HL-60/S4 treated with retinoic acid at 250 ng/mL for 4 days and 3 days (cell line): ENCODE measurements around the gene ABCF3.

Experiments
- in situ Hi-C: fragments of 300-500 bp; cut with MboI; formaldehyde crosslinking; loops from 2 replicates; pipeline ENCODE4 v1.7.0; 2022; ENCODE audit warnings: low sequenced_read_pairs

Gene ABCF3

GRCh38 chr3:184185461-184186183, 377 bp upstream of the ABCF3 start:
- in situ Hi-C loops = no loop called here

GRCh38 chr3:184186902-184187207, 856 bp downstream of the ABCF3 start:
- in situ Hi-C loops = no loop called here

DNA sequence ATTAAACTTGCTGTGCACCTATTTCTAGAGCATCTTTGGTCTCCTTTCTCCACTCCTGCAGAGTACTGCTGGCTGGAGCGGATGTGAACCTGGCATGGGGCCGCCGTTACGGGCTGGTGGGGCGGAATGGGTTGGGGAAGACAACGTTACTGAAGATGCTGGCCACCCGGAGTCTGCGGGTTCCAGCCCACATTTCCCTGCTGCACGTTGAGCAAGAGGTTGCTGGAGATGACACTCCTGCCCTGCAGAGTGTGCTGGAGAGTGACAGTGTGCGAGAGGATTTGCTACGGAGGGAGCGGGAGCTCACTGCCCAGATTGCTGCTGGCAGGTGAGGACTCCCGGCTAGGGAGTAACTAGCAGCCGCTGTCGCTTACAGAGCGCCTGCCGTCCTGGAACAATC, 2.1 kb downstream of the ABCF3 start:
- in situ Hi-C loops = no loop called here

DNA sequence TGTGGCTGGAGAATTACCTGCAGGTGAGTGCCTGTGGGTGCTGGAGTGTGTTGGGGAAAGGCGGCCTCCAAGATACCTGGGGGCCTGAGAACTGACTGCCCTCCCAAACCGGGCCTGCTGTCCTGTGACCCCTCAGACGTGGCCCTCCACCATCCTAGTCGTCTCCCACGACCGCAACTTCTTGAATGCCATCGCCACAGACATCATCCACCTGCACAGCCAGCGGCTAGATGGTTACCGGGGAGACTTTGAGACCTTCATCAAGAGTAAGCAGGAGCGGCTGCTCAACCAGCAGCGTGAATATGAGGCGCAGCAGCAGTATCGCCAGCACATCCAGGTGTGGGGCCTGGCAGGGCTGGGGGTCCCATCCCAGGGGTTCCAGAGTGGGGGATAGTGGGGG, 3.4 kb downstream of the ABCF3 start:
- in situ Hi-C loops = no loop called here

- in situ Hi-C loops = no loop called here
These were observed 6.9 kb downstream of the ABCF3 start for GRCh38 chr3:184192889-184193288.

- in situ Hi-C loops = no loop called here
These were observed 8.1 kb downstream of the ABCF3 start for GRCh38 chr3:184193991-184194539.

DNA sequence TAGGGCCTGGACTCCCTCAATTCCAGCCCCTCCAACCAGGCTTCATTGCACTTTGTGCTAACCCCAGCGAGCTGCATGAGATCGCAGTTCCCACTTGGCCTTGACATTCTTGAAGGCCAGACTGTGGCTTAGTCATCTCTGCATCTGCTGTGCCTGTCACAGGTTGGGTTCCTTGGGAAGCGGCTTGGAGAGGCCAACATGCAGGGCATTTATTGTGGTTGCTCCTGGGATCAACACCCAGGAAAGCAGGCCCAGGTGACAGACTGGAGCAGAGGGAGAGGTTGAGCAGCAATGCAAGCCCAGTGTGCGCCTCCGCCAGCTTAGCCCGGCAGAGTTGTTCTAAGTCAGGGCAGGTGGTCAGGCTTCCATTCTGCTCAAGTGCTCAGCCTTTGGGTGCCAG, 10.5 kb downstream of the ABCF3 start:
- in situ Hi-C loops = no loop called here

DNA sequence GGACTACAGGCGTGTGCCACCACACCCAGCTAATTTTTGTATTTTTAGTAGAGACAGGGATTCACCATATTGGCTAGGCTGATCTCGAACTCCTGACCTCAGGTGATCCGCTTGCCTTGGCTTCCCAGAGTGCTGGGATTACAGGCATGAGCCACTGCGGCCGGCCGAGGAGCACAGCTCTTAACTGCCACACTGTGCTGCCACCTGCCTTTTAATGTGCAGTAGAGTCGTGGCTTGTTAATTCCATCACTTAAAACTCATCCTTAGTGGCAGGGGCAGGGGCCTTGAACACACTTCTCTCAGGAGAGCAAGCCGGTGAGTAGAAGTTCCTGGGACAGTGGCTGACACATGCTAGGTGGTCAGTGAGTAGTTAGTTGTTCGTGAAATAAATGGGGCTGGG, 12.5 kb downstream of the ABCF3 start:
- in situ Hi-C loops = no loop called here

- in situ Hi-C loops = no loop called here
These were observed 14.8 kb downstream of the ABCF3 start for GRCh38 chr3:184200825-184201224.

DNA sequence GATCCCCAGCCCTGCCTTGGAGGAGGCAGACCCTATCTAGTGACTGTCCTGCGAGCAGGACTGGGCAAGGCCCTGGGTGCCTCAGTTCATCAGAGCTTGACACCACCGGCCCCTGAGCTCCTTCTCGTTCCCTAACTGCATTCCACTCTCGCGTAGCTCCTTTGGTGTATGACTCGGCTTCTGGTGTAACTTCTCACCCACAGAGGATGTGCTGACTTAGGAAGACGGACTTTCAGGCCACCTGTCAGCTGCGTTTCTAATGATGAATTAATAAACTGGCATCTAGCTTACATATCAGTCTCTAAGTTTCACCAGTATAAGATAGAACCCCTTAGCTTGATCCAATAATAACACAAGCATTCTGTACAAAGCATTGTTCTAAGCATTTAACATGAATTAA, 17.5 kb downstream of the ABCF3 start:
- in situ Hi-C loops = no loop called here

GRCh38 chr3:184209146-184209923, 23.3 kb downstream of the ABCF3 start:
- in situ Hi-C loops = no loop called here

DNA sequence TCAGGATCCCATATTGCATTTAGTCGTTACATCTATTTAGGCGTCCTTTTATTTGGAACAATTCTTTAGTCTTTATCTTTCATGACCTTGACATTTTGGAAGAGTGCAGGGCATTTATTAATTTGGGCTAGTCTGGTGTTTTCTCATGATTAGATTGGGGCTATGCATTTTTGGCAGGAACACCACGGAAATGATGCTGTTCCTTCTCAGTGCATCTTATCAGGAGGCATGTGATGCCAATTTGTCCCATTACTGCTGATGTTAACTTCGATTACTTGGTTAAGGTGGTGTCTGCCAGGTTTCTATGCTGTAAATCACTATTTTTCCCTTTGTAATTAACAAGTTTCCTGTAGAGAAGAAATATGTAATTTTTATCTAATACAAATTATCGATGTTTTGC, 25.3 kb downstream of the ABCF3 start:
- in situ Hi-C loops = no loop called here

DNA sequence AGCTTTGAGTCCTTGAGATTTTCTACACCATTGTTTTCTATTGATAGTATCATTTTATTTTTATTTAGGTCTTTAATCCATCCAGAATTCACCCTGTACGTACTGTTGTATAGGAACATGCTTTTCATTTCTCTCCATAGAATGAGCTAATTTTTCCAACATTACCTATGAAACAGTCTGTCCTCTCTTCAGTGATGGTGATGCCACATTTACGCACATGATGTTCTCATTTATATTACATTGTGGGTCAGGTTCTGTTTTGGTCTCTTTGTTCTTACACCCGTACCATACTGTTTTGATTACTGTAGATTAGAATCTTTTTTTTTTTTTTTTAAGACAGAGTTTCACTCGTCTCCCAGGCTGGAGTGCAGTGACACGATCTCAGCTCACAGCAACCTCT, 25.7 kb downstream of the ABCF3 start:
- in situ Hi-C loops = no loop called here

- in situ Hi-C loops = no loop called here
These were observed 32.8 kb downstream of the ABCF3 start for GRCh38 chr3:184218814-184219213.

- in situ Hi-C loops = no loop called here
These were observed 36.5 kb downstream of the ABCF3 start for GRCh38 chr3:184222521-184222920.

DNA sequence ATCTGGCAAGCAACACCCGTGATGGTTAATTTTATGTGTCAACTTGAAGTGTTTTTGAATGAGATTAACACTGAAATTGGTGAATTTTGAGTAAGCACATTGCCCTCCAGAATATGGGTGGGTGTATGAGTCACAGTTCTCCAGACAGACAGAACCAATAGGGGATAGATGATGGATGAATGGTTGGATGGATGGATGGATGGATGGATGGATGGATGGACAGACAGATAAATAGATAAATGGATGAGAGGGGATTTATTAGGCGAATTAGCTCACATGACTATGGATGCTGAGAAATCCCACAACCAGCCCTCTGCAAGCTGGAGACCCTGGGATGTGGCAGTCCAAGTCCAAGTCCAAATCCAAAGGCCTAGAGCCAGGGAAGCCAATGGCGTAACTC, 37.9 kb downstream of the ABCF3 start:
- in situ Hi-C loops = no loop called here

- in situ Hi-C loops = no loop called here
These were observed 41.5 kb downstream of the ABCF3 start for GRCh38 chr3:184227481-184227935.

DNA sequence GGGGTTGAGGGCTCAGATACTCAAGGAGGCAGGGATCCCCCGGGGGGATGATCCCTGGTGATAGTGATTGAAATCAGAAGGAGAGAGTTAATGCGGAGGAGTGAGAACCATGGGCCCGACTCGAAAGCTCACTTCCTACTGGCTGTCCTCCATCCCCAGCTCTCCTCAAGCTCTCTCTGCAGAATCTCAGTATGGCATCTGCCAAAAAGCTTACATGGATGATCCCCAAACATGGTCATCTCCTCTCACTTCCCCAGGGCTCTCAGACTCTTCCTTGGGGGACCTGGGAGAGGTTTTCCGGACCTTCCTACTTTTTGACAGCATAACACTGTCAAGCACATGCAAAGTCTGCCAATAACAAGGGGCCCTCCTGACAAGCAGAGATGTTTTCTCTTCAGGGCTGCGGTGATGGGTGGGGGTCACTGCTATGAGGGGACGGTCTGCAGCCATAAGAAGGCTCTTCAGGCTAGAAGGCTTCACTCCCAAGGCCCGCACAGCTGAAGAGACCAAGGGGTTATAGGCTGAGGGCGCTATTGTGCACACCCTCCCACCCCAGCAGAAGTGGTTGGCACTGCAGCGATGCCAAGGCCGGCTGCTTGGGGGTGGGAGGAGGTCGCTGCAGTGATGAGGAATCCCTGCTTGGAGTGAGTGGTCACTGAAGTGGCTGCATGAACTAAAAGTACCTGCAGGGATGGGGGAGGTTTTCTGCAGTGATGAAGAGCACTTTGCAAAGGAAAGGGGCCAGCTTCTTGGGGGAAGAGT, 42.6 kb downstream of the ABCF3 start:
- in situ Hi-C loops = no loop called here

DNA sequence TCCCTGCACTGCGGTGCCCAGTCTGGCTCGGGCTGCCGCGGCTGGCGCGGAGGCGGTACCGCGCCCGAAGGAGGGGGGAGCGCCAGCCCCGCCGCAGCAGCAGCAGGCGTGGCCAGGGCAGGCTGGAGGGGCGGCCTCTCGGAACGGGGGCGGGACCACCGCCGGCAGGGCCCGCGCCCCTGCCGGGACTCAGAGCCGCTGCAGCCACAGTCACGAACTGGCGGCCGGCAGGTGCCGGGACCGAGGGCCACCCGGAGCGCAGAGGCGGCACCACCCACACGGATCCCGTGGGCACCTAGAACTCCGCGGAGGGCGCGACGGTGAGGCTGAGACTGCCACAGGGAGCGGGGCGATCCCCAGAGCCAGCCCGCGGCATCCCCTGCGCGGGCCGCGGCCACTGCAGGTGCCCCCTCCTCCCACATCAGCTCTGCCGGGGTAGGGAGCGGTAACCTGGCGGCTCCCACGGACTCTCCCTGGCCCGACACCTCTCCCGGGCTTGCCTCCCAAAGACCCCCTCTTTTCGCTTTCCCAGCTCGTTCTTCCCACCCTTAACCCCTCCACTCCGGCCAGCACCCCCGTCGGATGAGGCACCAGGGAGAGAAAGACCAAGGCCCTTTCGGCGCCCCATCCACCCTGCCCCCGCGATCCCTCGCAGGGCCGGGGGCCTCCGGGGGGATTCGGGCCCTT, 43.5 kb downstream of the ABCF3 start, which contains the start of gene VWA5B2:
Gene VWA5B2 (plus strand): TSS at position 192 of the 687 bp plus-strand sequence. CDS start 944 bp downstream, outside the sequence.
- in situ Hi-C loops = no loop called here

DNA sequence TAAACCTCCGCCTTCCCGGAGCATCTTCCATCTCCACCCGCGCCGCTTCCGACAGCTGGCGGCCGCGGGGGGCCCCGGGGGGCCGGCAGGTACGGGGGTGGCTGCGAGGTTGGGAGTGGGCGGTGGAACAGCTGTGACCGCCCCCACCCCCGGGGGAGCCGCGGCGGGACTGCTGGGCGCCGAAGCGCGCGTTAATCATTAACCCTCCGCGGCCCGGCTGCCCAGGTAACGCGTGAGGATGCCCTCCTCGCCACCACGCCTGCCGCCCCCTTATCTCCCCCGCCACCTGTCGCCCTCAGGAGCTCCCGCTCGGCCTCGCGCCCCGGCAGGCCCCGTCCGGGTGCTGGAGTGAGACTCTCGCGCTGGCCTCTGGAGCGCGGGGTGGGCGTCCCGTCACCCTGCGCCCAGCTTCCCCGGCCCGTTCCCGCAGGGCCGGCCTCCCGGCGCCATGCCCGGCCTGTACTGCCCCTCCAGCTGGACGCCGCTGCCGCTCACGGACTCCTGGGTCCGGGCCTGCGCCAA, 44.1 kb downstream of the ABCF3 start:
- in situ Hi-C loops = no loop called here
